ENCODE measurements around the gene DMBT1.

DNA sequence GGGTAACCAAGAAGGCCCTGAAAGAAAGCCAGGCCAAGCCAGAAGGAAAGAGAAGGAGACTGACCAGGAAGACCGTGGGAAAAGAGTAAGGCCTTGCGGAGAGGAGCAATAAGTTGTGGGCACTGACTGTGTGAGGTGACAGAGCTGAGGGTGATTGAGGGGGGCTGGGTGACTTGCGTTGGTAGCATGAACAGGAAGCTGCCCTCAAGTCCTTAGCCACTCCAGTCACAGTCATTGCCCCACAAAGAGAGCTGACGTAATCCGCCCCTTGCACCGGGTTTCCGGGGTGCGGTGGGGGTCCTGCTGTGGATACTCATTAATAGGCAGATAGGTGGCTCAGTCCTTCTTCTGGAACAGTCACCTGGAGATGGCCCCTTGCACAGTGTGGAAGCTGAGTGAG lies 16.1 kb upstream of the DMBT1 start:
- TF ChIP-seq CTCF (conservative IDR thresholded peaks at IDR 0.05; ENCODE audit: low read length) (no peak), EZH2phosphoT487 (IDR thresholded peaks at IDR 0.05; ENCODE audit: borderline replicate concordance, low read depth, low read length) (no peak)

Data from OCI-LY7 (cell line).